K562 (cell line): ENCODE results near the gene FHIT. TPM values are rescaled to one million over a fixed set of nuclear protein-coding genes. Genes with fewer than 3 reads are reported as not detected.
"Not testable (repeated sequence)": the region's sequence is repeated elsewhere in the genome, so short reads cannot be mapped to it uniquely, and the experiment has no call there.

ENCODE experiments used
- ATAC-seq: fragments of 200-7000 bp; cut with Tn5 transposase; 3 replicates; pipeline ENCODE4 v1.9.1; 2020; ENCODE audit warnings: moderate library complexity
- BruUV-seq: library from RNA; stranded (reverse); fragments of 400-500 nt; replicated peaks from 2 replicates; lab custom pipeline; 2021; lab: Mats Ljungman, UMichigan
- CTCF ChIA-PET: fragments of 300-600 bp; formaldehyde crosslinking; extraction: SDS; loops from one replicate; lab custom pipeline; 2021; ENCODE audit warnings: low intra/inter-chr PET ratio; lab: Yijun Ruan, JAX
- POLR2A ChIA-PET: fragments of 300-600, 350-650 bp; sonication (Branson Sonifier 250); formaldehyde crosslinking; extraction: SDS; loops from one replicate; lab custom pipeline; 2021; ENCODE audit warnings: antibody characterized with exemption, inconsistent platforms; lab: Yijun Ruan, JAX
- DNase-seq, 4 experiments: peaks; one replicate each; pipeline versions ENCODE4 v3.0.0 to v3.0.0-alpha.2; 2011 to 2018; ENCODE audit warnings: low spot score in 3 of 4, mixed read lengths in 3 of 4; ENCODE audit errors: extremely low read depth in 1 of 4
- FAIRE-seq: peaks from 2 replicates; lab custom pipeline; 2011; peaks lifted over from hg19 to GRCh38; lab: Jason Lieb, UNC
- H2AFZ ChIP-seq: 2 replicates; pipeline ENCODE4 v1.6.0; 2011; ENCODE audit warnings: low read depth, low read length, control low read depth, inconsistent platforms
- H3K27ac ChIP-seq: fragments of 200-600 bp; 3 replicates; pipeline ENCODE4 v1.8.0; 2011; ENCODE audit warnings: low read depth, mild to moderate bottlenecking, control low read depth, inconsistent platforms, low read length, moderate library complexity, mixed read lengths; ENCODE audit errors: extremely low read depth
- H3K27me3 ChIP-seq, 2 experiments: fragments of 300-600 bp in 1 of 2; 2 replicates in 1 of 2; 3 replicates in 1 of 2; pipeline versions ENCODE4 v1.6.0 to v1.8.0; 2011; ENCODE audit warnings: inconsistent platforms in 2 of 2, low read length in 2 of 2, mild to moderate bottlenecking in 1 of 2, mixed read lengths in 1 of 2, moderate library complexity in 1 of 2; ENCODE audit not compliant: control insufficient read depth in 2 of 2, insufficient read depth in 2 of 2
- H3K36me3 ChIP-seq: fragments of 300-600 bp; 3 replicates; pipeline ENCODE4 v1.8.0; 2011; ENCODE audit warnings: mild to moderate bottlenecking, low read length, inconsistent platforms; ENCODE audit not compliant: control insufficient read depth, insufficient read depth
- H3K4me1 ChIP-seq, 2 experiments: fragments of 200-600 bp in 1 of 2; replicated peaks in 1 of 2; 2 replicates in 1 of 2; 3 replicates in 1 of 2; pipeline versions ENCODE4 v1.5.1 to v1.8.0; 2011; ENCODE audit warnings: inconsistent platforms in 2 of 2, low read length in 2 of 2, mild to moderate bottlenecking in 1 of 2, mixed read lengths in 1 of 2, moderate library complexity in 1 of 2; ENCODE audit not compliant: control insufficient read depth in 2 of 2, insufficient read depth in 2 of 2
- H3K4me2 ChIP-seq: 2 replicates; pipeline ENCODE4 v1.6.1; 2011; ENCODE audit warnings: low read length, control low read depth, inconsistent platforms, mixed read lengths; ENCODE audit not compliant: insufficient read depth
- H3K4me3 ChIP-seq: fragments of 200-600 bp; sonication (generic), shearing (Covaris generic); 2 replicates; pipeline ENCODE4 v1.5.1; 2016; ENCODE audit warnings: control low read depth, inconsistent platforms
- H3K79me2 ChIP-seq: fragments of 200-600 bp; 3 replicates; pipeline ENCODE4 v1.8.0; 2011; ENCODE audit warnings: low read length, inconsistent platforms; ENCODE audit not compliant: control insufficient read depth, insufficient read depth
- H3K9ac ChIP-seq, 2 experiments: 2 replicates each; pipeline versions ENCODE4 v1.6.0 to v1.6.1; 2011; ENCODE audit warnings: low read depth in 2 of 2, low read length in 2 of 2, control low read depth in 1 of 2, inconsistent platforms in 1 of 2, mild to moderate bottlenecking in 1 of 2, mixed read lengths in 1 of 2; ENCODE audit not compliant: insufficient read depth in 1 of 2
- H3K9me1 ChIP-seq: one replicate; pipeline ENCODE4 v1.6.0; 2011; ENCODE audit warnings: inconsistent platforms, mild to moderate bottlenecking, low read length, moderate library complexity; ENCODE audit not compliant: control insufficient read depth, insufficient read depth
- H3K9me3 ChIP-seq: replicated peaks from 2 replicates; pipeline ENCODE4 v1.5.1; 2011; ENCODE audit warnings: low read depth, low read length, inconsistent platforms; ENCODE audit not compliant: control insufficient read depth, insufficient read depth
- H4K20me1 ChIP-seq: replicated peaks from 2 replicates; pipeline ENCODE4 v1.6.1; 2011; ENCODE audit warnings: low read length, inconsistent platforms, mixed read lengths; ENCODE audit not compliant: control insufficient read depth, insufficient read depth
- CBX8 ChIP-seq: fragments of 200-600 bp; sonication (generic); IDR thresholded peaks from 2 replicates; pipeline ENCODE4 v1.6.1; 2012; ENCODE audit warnings: borderline replicate concordance, mixed run types, low read depth, mild to moderate bottlenecking, moderate library complexity, mixed read lengths, low read length, control low read depth, inconsistent platforms; ENCODE audit not compliant: poor library complexity, severe bottlenecking; ENCODE audit errors: extremely low read depth
- E2F3 ChIP-seq: fragments of 250-450 bp; sonication (Bioruptor Pico); IDR thresholded peaks from 2 replicates; pipeline ENCODE4 v1.4.0; 2020; ENCODE audit warnings: mild to moderate bottlenecking
- GATA2 ChIP-seq: sonication (generic); formaldehyde crosslinking; IDR thresholded peaks from 2 replicates; pipeline ENCODE4 v1.4.0; 2020; ENCODE audit warnings: mild to moderate bottlenecking, missing genetic modification reagents
- GATAD2A ChIP-seq: fragments of 450-650 bp; IDR thresholded peaks from 2 replicates; pipeline ENCODE4 v1.6.1; 2017
- GTF2A2 ChIP-seq: IDR thresholded peaks from 2 replicates; pipeline ENCODE4 v1.6.1; 2016; ENCODE audit warnings: mild to moderate bottlenecking, missing genetic modification characterization, missing compliant biosample characterization
- JUN ChIP-seq, 2 experiments: sonication (generic) in 1 of 2; formaldehyde crosslinking in 1 of 2; IDR thresholded peaks; 2 replicates each; pipeline versions ENCODE4 v1.6.1 to v1.8.0; 2012 to 2022; ENCODE audit warnings: borderline replicate concordance in 2 of 2, mild to moderate bottlenecking in 2 of 2, improper control_type of control experiment in 1 of 2, low read depth in 1 of 2, low read length in 1 of 2, missing genetic modification reagents in 1 of 2
- MED1 ChIP-seq: sonication (generic); formaldehyde crosslinking; IDR thresholded peaks from 2 replicates; pipeline ENCODE4 v1.8.1; 2023; ENCODE audit warnings: missing genetic modification reagents, borderline replicate concordance
- NCOA4 ChIP-seq: fragments of 450-650 bp; IDR thresholded peaks from 2 replicates; pipeline ENCODE4 v1.6.1; 2018; ENCODE audit warnings: mild to moderate bottlenecking; ENCODE audit not compliant: partially characterized antibody
- NUFIP1 ChIP-seq: fragments of 450-650 bp; IDR thresholded peaks from 2 replicates; pipeline ENCODE4 v1.6.1; 2018; ENCODE audit not compliant: partially characterized antibody
- SFPQ ChIP-seq: fragments of 200-400 bp; formaldehyde crosslinking; IDR thresholded peaks from 2 replicates; pipeline ENCODE4 v1.6.1; 2017; ENCODE audit warnings: mild to moderate bottlenecking, low read depth, low read length, moderate library complexity
- ZFP1 ChIP-seq: fragments of 450-650 bp; formaldehyde crosslinking; IDR thresholded peaks from 2 replicates; pipeline ENCODE4 v1.4.0; 2020; ENCODE audit warnings: mild to moderate bottlenecking, mixed read lengths
- WGBS: fragments of 100-300 bp; shearing (Covaris generic); methylation state at CpG from one replicate; pipeline ENCODE4 v1.1.6; 2016; ENCODE audit warnings: low coverage, mixed read lengths; ENCODE audit not compliant: insufficient coverage; ENCODE audit errors: missing lambda C conversion rate; 5-methylcytosine and 5-hydroxymethylcytosine counted together
- in situ Hi-C: fragments of 300-500 bp; cut with MboI; formaldehyde crosslinking; loops from 4 replicates; pipeline ENCODE4 v1.15.0; 2018; ENCODE audit warnings: inconsistent platforms, mixed read lengths
- intact Hi-C: fragments of 100-400 bp; cut with micrococcal nuclease; formaldehyde crosslinking; loops from 2 replicates; pipeline ENCODE4 v1.14.2; 2022
- polyA plus RNA-seq, 8 experiments: library from polyadenylated mRNA; depleted of rRNA in 4 of 8; stranded (reverse) in 5 of 8; unstranded in 3 of 8; fragments of >200 nt; fragmentation: Nextera tagmentation in 2 of 8; fragmentation: Illumina TruSeq in 1 of 8; extraction: Ambion mirVana in 2 of 8; extraction: Trizol in 1 of 8; gene quantifications; 2 replicates each; pipeline versions ENCODE4 v1.2.1 to v1.2.3, GENCODE V29; 2011 to 2014; ENCODE audit warnings: inconsistent platforms in 1 of 8, missing spikeins in 1 of 8
- total RNA-seq, 7 experiments: library from RNA; depleted of rRNA in 6 of 7; stranded (reverse); fragments of >200 nt in 6 of 7; fragmentation: Illumina TruSeq in 2 of 7; extraction: Trizol in 2 of 7; gene quantifications; 2 replicates each; pipeline versions ENCODE4 v1.2.1 to v1.2.3, GENCODE V29; 2011 to 2021; ENCODE audit warnings: low replicate concordance in 1 of 7

FHIT gene
- total and polyA plus RNA-seq, 9 of the 15 experiments (the other 6 are each of a cell fraction or from before 2014, with no cell fraction given): 1.7 to 9.1 (median 4.3) TPM

GRCh38 chr3:59935025-59935424 lies 1316.2 kb downstream of the FHIT start:
- WGBS: no CpG with 5 or more reads among the region's 1 CpG
- no peak for DNase-seq
- TF ChIP-seq ZFP1 (no peak), E2F3 (CRISPR knock-in tag) (no peak), GATA2 (CRISPR knock-in tag) (no peak), CBX8 (no peak), GATAD2A (no peak), SFPQ (no peak), JUN (IDR thresholded peaks at IDR 0.05; ENCODE audit: borderline replicate concordance, low read depth, low read length) (no peak), JUN (CRISPR knock-in tag; IDR thresholded peaks at IDR 0.05; ENCODE audit: borderline replicate concordance) (no peak), NUFIP1 (no peak), GTF2A2 (tag) (no peak), NCOA4 (no peak), MED1 (no peak)
- TF ChIP-seq, all 486 proteins: peak for 0
- Histone ChIP-seq H3K79me2 (no peaks in the 10 kb centered on the region), H2AFZ (no peak overlapping the region), H3K9ac (no peak overlapping the region), H3K4me3 (no peak overlapping the region), H3K9me3 (no peaks in the 10 kb centered on the region), H3K36me3 (no peaks in the 10 kb centered on the region), H3K4me1 (no peaks in the 10 kb centered on the region), H3K9me1 (no peaks in the 10 kb centered on the region), H3K4me2 (no peak overlapping the region), H3K27ac (no peak overlapping the region), H3K27me3 (no peaks in the 10 kb centered on the region), H4K20me1 (no peaks in the 10 kb centered on the region)
- CTCF ChIA-PET: no interaction called here
- POLR2A ChIA-PET: no interaction called here
- in situ Hi-C loops (no loop called here), intact Hi-C loops (no loop called here)
- FAIRE-seq (no peak), ATAC-seq (no peak)
- BruUV-seq: no TSS peak

GRCh38 chr3:59934560-59934959 lies 1316.7 kb downstream of the FHIT start:
- H3K9ac ChIP-seq, in situ Hi-C loops, H3K9me1 ChIP-seq, CTCF ChIA-PET, H3K4me2 ChIP-seq, H3K9me3 ChIP-seq, DNase-seq, FAIRE-seq, H3K79me2 ChIP-seq, H2AFZ ChIP-seq, H3K4me3 ChIP-seq, H3K4me1 ChIP-seq, H3K36me3 ChIP-seq, H3K27ac ChIP-seq, POLR2A ChIA-PET, intact Hi-C loops, ATAC-seq, H4K20me1 ChIP-seq, H3K27me3 ChIP-seq, BruUV-seq: not testable (repeated sequence)
- no CpG with 5 or more reads among the region's 2 CpGs for WGBS
